B cell (primary cell): ENCODE data around the gene PSTPIP1. TPM values are rescaled to one million over a fixed set of nuclear protein-coding genes. Genes with fewer than 3 reads are reported as not detected.

Source experiments
- ATAC-seq: fragments of 200-7000 bp; cut with Tn5 transposase; one replicate; pipeline ENCODE4 v1.10.0; 2021; ENCODE audit warnings: low read depth, mild to moderate bottlenecking, moderate number of reproducible peaks, moderate library complexity
- CTCF ChIA-PET: fragments of 350-600 bp; sonication (Branson Sonifier 250); formaldehyde crosslinking; loops from one replicate; lab custom pipeline; 2021; ENCODE audit warnings: antibody characterized with exemption, inconsistent platforms; lab: Charles Lee
- POLR2A ChIA-PET: fragments of 350-600 bp; sonication (Branson Sonifier 250); formaldehyde crosslinking; loops from one replicate; lab custom pipeline; 2021; ENCODE audit warnings: antibody characterized with exemption; lab: Charles Lee
- DNase-seq: peaks from one replicate; pipeline ENCODE4 v3.0.0; 2013
- H2AFZ ChIP-seq: 2 replicates; pipeline ENCODE4 v1.6.1; 2012; ENCODE audit warnings: mild to moderate bottlenecking, low read depth, low read length; ENCODE audit not compliant: insufficient read depth, poor library complexity, severe bottlenecking
- H3K27ac ChIP-seq, 2 donors: 1 replicate in 1 of 2; 2 replicates in 1 of 2; pipeline ENCODE4 v1.5.1; 2012 to 2013; ENCODE audit warnings: low read length in 2 of 2, mild to moderate bottlenecking in 2 of 2, moderate library complexity in 1 of 2
- H3K27me3 ChIP-seq, 4 experiments: fragments of 200-600 bp in 1 of 4; sonication (generic) in 1 of 4; replicated peaks in 1 of 4; 1 replicate in 2 of 4; 2 replicates in 2 of 4; pipeline versions ENCODE4 v1.6.1 to v1.7.0; 2013 to 2016; ENCODE audit warnings: low read length in 3 of 4, mild to moderate bottlenecking in 2 of 4, mixed read lengths in 1 of 4, moderate library complexity in 1 of 4; ENCODE audit not compliant: insufficient read depth in 4 of 4, control insufficient read depth in 3 of 4; ENCODE audit errors: control extremely low read depth in 1 of 4
- H3K36me3 ChIP-seq, 2 experiments: replicated peaks in 1 of 2; 1 replicate in 1 of 2; 2 replicates in 1 of 2; pipeline versions ENCODE4 v1.6.1 to v1.7.1; 2013; ENCODE audit warnings: low read length in 1 of 2; ENCODE audit not compliant: insufficient read depth in 2 of 2, control insufficient read depth in 1 of 2; ENCODE audit errors: control extremely low read depth in 1 of 2, extremely low read depth in 1 of 2
- H3K4me1 ChIP-seq, 2 donors: fragments of 200-600 bp in 1 of 2; sonication (generic) in 1 of 2; 1 replicate in 1 of 2; 2 replicates in 1 of 2; pipeline versions ENCODE4 v1.5.1 to v1.6.1; 2013 to 2017; ENCODE audit warnings: low read length in 2 of 2; ENCODE audit not compliant: control insufficient read depth in 2 of 2, insufficient read depth in 2 of 2
- H3K4me2 ChIP-seq: replicated peaks from 2 replicates; pipeline ENCODE3; 2012; ENCODE audit warnings: mild to moderate bottlenecking, low read depth, low read length; ENCODE audit not compliant: poor library complexity, severe bottlenecking
- H3K4me3 ChIP-seq, 5 experiments: fragments of 200-600 bp in 1 of 5; sonication (generic) in 1 of 5; 1 replicate in 3 of 5; 2 replicates in 2 of 5; pipeline versions ENCODE4 v1.5.1 to v1.7.0; 2011 to 2016; ENCODE audit warnings: low read length in 4 of 5, mild to moderate bottlenecking in 4 of 5, low read depth in 2 of 5, control low read depth in 1 of 5, moderate library complexity in 1 of 5; ENCODE audit not compliant: insufficient read depth in 1 of 5; ENCODE audit errors: control extremely low read depth in 1 of 5, extremely low read depth in 1 of 5
- H3K79me2 ChIP-seq: fragments of 200-600 bp; sonication (generic); one replicate; pipeline ENCODE4 v1.6.0; 2016; ENCODE audit warnings: low read length; ENCODE audit not compliant: control insufficient read depth, insufficient read depth
- H3K9ac ChIP-seq: fragments of 200-600 bp; sonication (generic); 2 replicates; pipeline ENCODE4 v1.6.1; 2017; ENCODE audit warnings: mild to moderate bottlenecking, low read length, moderate library complexity
- H3K9me3 ChIP-seq, 3 donors: one replicate each; pipeline versions ENCODE4 v1.6.1 to v1.7.1; 2013; ENCODE audit warnings: low read length in 2 of 3; ENCODE audit not compliant: control insufficient read depth in 2 of 3, insufficient read depth in 1 of 3; ENCODE audit errors: control extremely low read depth in 1 of 3
- H4K20me1 ChIP-seq: 2 replicates; pipeline ENCODE4 v1.6.0; 2012; ENCODE audit warnings: mild to moderate bottlenecking, low read length; ENCODE audit not compliant: insufficient read depth, control insufficient read depth, poor library complexity, severe bottlenecking
- H3K27ac Mint-ChIP-seq: one replicate; pipeline ENCODE4 v1.8.0; 2021; ENCODE audit warnings: mixed read lengths
- H3K27me3 Mint-ChIP-seq: one replicate; pipeline ENCODE4 v1.8.0; 2021; ENCODE audit warnings: mixed read lengths
- H3K4me1 Mint-ChIP-seq: one replicate; pipeline ENCODE4 v1.8.0; 2021; ENCODE audit warnings: mixed read lengths
- H3K4me3 Mint-ChIP-seq: one replicate; pipeline ENCODE4 v1.8.0; 2021; ENCODE audit warnings: mixed read lengths
- H3K9me3 Mint-ChIP-seq: one replicate; pipeline ENCODE4 v1.8.0; 2022; ENCODE audit warnings: mixed read lengths; ENCODE audit not compliant: insufficient read depth
- CTCF ChIP-seq: fragments of 200-600 bp; IDR thresholded peaks from one replicate; pipeline ENCODE4 v1.8.0; 2022; ENCODE audit warnings: antibody characterized with exemption, mild to moderate bottlenecking
- EZH2 ChIP-seq: IDR thresholded peaks from 2 replicates; pipeline ENCODE4 v1.6.1; 2012; ENCODE audit warnings: borderline replicate concordance, low read depth, mild to moderate bottlenecking, moderate library complexity, low read length; ENCODE audit not compliant: insufficient read depth, poor library complexity, severe bottlenecking
- WGBS: methylation state at CpG from one replicate; pipeline ENCODE4 v1.1.5; 2013; ENCODE audit warnings: missing lambda C conversion rate; ENCODE audit not compliant: insufficient coverage; 5-methylcytosine and 5-hydroxymethylcytosine counted together
- intact Hi-C: fragments of 100-400 bp; cut with micrococcal nuclease; formaldehyde crosslinking; loops from one replicate; pipeline ENCODE4 v1.10.0; 2022
- polyA plus RNA-seq: library from polyadenylated mRNA; depleted of rRNA; stranded (reverse); fragments of >200 nt; gene quantifications from 2 replicates; pipeline ENCODE4 v1.2.3, GENCODE V29; 2012
- total RNA-seq, 2 donors: library from RNA; stranded (reverse); fragments of 120-200 nt in 1 of 2; gene quantifications; 1 replicate in 1 of 2; 2 replicates in 1 of 2; pipeline versions ENCODE4 v1.2.3 to v1.2.4, GENCODE V29; 2013 to 2022

PSTPIP1 gene
- total and polyA plus RNA-seq, 2 donors (not counting 1 experiment from before 2014, with no cell fraction given): 69.0 to 79.3 TPM

- no peaks in the 10 kb centered on the region for H3K27me3 Mint-ChIP-seq
- peaks cover 80% of the 10 kb centered on the region for H3K79me2 ChIP-seq
- peak; percentile 66 for ATAC-seq
- H3K27me3 ChIP-seq: no peaks in the 10 kb centered on the region
- no peak overlapping the region for H2AFZ ChIP-seq
- no peak for DNase-seq
- no peak overlapping the region for H3K9ac ChIP-seq
- H3K4me1 Mint-ChIP-seq: peaks cover 68% of the 10 kb centered on the region
- H3K4me3 ChIP-seq: no peak overlapping the region
- peak overlapping the region; percentile 48 for H3K4me3 Mint-ChIP-seq
- peak overlapping the region in 1 of 2 donors; percentile 47 for H3K27ac ChIP-seq
- intact Hi-C loops: loop anchor here (1.0 kb wide), 1 partner anchor 10 kb away; no protein-coding TSS in a partner anchor
- ChIA-PET POLR2A (interaction anchor here (0.5 to 1.5 kb wide), 4 partner anchors 11 to 33 kb away, joined by 3 to 6 read pairs (median 3); partner anchors contain the start of gene PSTPIP1), CTCF (interaction anchor here (1.3 to 1.7 kb wide), 4 partner anchors 9 to 530 kb away, joined by 3 to 12 read pairs (median 6); partner anchors contain the start of gene PSTPIP1)
- peaks cover 92% of the 10 kb centered on the region for H4K20me1 ChIP-seq
- no peaks in the 10 kb centered on the region for H3K9me3 ChIP-seq
- H3K4me1 ChIP-seq: peaks cover 57 to 82% of the 10 kb centered on the region in 2 donors
- 44% methylated on average over 5 of the region's 6 CpGs for WGBS
- H3K36me3 ChIP-seq: peaks cover 0 to 33% of the 10 kb centered on the region in 2 experiments
- H3K9me3 Mint-ChIP-seq: no peaks in the 10 kb centered on the region
- H3K27ac Mint-ChIP-seq: peak overlapping the region; percentile 81
- H3K4me2 ChIP-seq: peak overlapping the region; percentile 62
- no peak for TF ChIP-seq CTCF
- no peak for TF ChIP-seq EZH2
Measured at GRCh38 chr15:77013776-77014131, 18.8 kb downstream of the PSTPIP1 start.
